HK-2 (cell line): ENCODE results near the gene MGAT2.
"Not testable (repeated sequence)": the region's sequence is repeated elsewhere in the genome, so short reads cannot be mapped to it uniquely, and the experiment has no call there.

Experiments
- DNase-seq: peaks from one replicate; pipeline ENCODE4 v3.0.0-alpha.2; 2018; ENCODE audit not compliant: unreplicated experiment

MGAT2 gene

GRCh38 chr14:49612251-49612650 lies 8.3 kb upstream of the MGAT2 start:
- DNase-seq, result no peak

GRCh38 chr14:49612671-49613070 lies 7.9 kb upstream of the MGAT2 start:
- no peak for DNase-seq

- DNase-seq, result no peak
These were observed 6.4 kb upstream of the MGAT2 start for GRCh38 chr14:49614196-49614595.

- DNase-seq, result no peak
These were observed 4.8 kb upstream of the MGAT2 start for GRCh38 chr14:49615776-49616175.

GRCh38 chr14:49617852-49618519 lies 2.6 kb upstream of the MGAT2 start:
- DNase-seq, result no peak

GRCh38 chr14:49619273-49619672 lies 1.3 kb upstream of the MGAT2 start:
- DNase-seq, result not testable (repeated sequence)

- no peak for DNase-seq
These were observed 869 bp upstream of the MGAT2 start for GRCh38 chr14:49619730-49620129.

- peak; percentile 63 for DNase-seq
These were observed 699 bp downstream of the MGAT2 start for GRCh38 chr14:49621114-49621881.

- no peak for DNase-seq
These were observed 1.5 kb downstream of the MGAT2 start for GRCh38 chr14:49622022-49622607.

GRCh38 chr14:49623387-49623786 lies 2.8 kb downstream of the MGAT2 start:
- DNase-seq, result no peak

GRCh38 chr14:49623941-49624839 lies 3.6 kb downstream of the MGAT2 start:
- no peak for DNase-seq

- DNase-seq, result peak; percentile 96
These were observed 13.3 kb downstream of the MGAT2 start for GRCh38 chr14:49633640-49634546.

- DNase-seq, result peak; percentile 72
These were observed 14.1 kb downstream of the MGAT2 start, which contains the start of gene DNAAF2 for GRCh38 chr14:49634547-49635334. DNAAF2 (minus strand) TSS chr14:49635244; CDS start chr14:49635149, 95 bp downstream.

GRCh38 chr14:49636866-49637265 lies 16.3 kb downstream of the MGAT2 start:
- DNase-seq, result no peak

- DNase-seq, result no peak
These were observed 17.0 kb downstream of the MGAT2 start for GRCh38 chr14:49637534-49638078.

- no peak for DNase-seq
These were observed 20.2 kb downstream of the MGAT2 start for GRCh38 chr14:49640540-49641417.

GRCh38 chr14:49641697-49642129 lies 21.1 kb downstream of the MGAT2 start:
- peak; percentile 32 for DNase-seq

- DNase-seq, result no peak
These were observed 21.6 kb downstream of the MGAT2 start for GRCh38 chr14:49642163-49642562.

GRCh38 chr14:49653508-49653907 lies 32.9 kb downstream of the MGAT2 start:
- DNase-seq, result no peak
